Measurements from ENCODE around the gene KDM5D.

- no peak for TF ChIP-seq POLR2A (IDR thresholded peaks at IDR 0.05; ENCODE audit: borderline replicate concordance, extremely low read depth, insufficient read depth, insufficient read length)
- TF ChIP-seq, protein P1, sequence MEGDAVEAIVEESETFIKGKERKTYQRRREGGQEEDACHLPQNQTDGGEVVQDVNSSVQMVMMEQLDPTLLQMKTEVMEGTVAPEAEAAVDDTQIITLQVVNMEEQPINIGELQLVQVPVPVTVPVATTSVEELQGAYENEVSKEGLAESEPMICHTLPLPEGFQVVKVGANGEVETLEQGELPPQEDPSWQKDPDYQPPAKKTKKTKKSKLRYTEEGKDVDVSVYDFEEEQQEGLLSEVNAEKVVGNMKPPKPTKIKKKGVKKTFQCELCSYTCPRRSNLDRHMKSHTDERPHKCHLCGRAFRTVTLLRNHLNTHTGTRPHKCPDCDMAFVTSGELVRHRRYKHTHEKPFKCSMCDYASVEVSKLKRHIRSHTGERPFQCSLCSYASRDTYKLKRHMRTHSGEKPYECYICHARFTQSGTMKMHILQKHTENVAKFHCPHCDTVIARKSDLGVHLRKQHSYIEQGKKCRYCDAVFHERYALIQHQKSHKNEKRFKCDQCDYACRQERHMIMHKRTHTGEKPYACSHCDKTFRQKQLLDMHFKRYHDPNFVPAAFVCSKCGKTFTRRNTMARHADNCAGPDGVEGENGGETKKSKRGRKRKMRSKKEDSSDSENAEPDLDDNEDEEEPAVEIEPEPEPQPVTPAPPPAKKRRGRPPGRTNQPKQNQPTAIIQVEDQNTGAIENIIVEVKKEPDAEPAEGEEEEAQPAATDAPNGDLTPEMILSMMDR (IDR thresholded peaks at IDR 0.05 in 2 of 3, conservative IDR thresholded peaks at IDR 0.05 in 1 of 3; ENCODE audit: borderline replicate concordance in 1 of 3, insufficient read depth in 1 of 3, low read depth in 2 of 3, low read length in 2 of 3): no peak
- TF ChIP-seq SP1 (IDR thresholded peaks at IDR 0.05; ENCODE audit: low read depth): no peak
- no peak for TF ChIP-seq YY1 (IDR thresholded peaks at IDR 0.05; ENCODE audit: extremely low read depth, insufficient replicate concordance, low read depth, low read length)
- TF ChIP-seq RAD21 (IDR thresholded peaks at IDR 0.05; ENCODE audit: low read depth): no peak
- no peak for TF ChIP-seq EZH2 (IDR thresholded peaks at IDR 0.05)
- TF ChIP-seq POLR2AphosphoS5 (IDR thresholded peaks at IDR 0.05; ENCODE audit: low read depth, low read length): no peak
- no peak for TF ChIP-seq CEBPB (IDR thresholded peaks at IDR 0.05; ENCODE audit: low read depth)
- no peak for TF ChIP-seq SIN3A (IDR thresholded peaks at IDR 0.05; ENCODE audit: low read depth)
- TF ChIP-seq, protein P2, sequence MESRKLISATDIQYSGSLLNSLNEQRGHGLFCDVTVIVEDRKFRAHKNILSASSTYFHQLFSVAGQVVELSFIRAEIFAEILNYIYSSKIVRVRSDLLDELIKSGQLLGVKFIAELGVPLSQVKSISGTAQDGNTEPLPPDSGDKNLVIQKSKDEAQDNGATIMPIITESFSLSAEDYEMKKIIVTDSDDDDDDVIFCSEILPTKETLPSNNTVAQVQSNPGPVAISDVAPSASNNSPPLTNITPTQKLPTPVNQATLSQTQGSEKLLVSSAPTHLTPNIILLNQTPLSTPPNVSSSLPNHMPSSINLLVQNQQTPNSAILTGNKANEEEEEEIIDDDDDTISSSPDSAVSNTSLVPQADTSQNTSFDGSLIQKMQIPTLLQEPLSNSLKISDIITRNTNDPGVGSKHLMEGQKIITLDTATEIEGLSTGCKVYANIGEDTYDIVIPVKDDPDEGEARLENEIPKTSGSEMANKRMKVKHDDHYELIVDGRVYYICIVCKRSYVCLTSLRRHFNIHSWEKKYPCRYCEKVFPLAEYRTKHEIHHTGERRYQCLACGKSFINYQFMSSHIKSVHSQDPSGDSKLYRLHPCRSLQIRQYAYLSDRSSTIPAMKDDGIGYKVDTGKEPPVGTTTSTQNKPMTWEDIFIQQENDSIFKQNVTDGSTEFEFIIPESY (IDR thresholded peaks at IDR 0.05; ENCODE audit: extremely low read depth, insufficient replicate concordance, low read length): no peak
- TF ChIP-seq EZH2phosphoT487 (IDR thresholded peaks at IDR 0.05; ENCODE audit: borderline replicate concordance): no peak
- no peak for TF ChIP-seq SRF (IDR thresholded peaks at IDR 0.05; ENCODE audit: low read depth)
- no peak for TF ChIP-seq ELF1 (IDR thresholded peaks at IDR 0.05; ENCODE audit: borderline replicate concordance, low read depth)
- TF ChIP-seq ZNF274 (IDR thresholded peaks at IDR 0.05; ENCODE audit: low read depth, low read length): no peak
Measured at GRCh38 chrY:19713430-19713829, 31.1 kb downstream of the KDM5D start.

Data from HCT116 (cell line).